Fibroblast of skin of right quadriceps (primary cell): ENCODE results near the gene CTNNA3.

Experiments
- DNase-seq: peaks from one replicate; pipeline ENCODE4 v3.0.0-alpha.2; 2013

The CTNNA3 gene

GRCh38 chr10:67306588-67307205 lies 389.3 kb downstream of the CTNNA3 start:
- no peak for DNase-seq

GRCh38 chr10:67302701-67303100 lies 393.3 kb downstream of the CTNNA3 start:
- no peak for DNase-seq

- DNase-seq, result no peak
Observed at GRCh38 chr10:67299761-67300160, 396.2 kb downstream of the CTNNA3 start.

GRCh38 chr10:67297637-67298181 lies 398.3 kb downstream of the CTNNA3 start:
- DNase-seq, result no peak

GRCh38 chr10:67296926-67297325 lies 399.1 kb downstream of the CTNNA3 start:
- DNase-seq, result no peak

- no peak for DNase-seq
Observed at GRCh38 chr10:67288688-67289410, 407.1 kb downstream of the CTNNA3 start.

GRCh38 chr10:67284589-67284988 lies 411.4 kb downstream of the CTNNA3 start:
- no peak for DNase-seq

- DNase-seq, result no peak
Observed at GRCh38 chr10:67282871-67283270, 413.1 kb downstream of the CTNNA3 start.

GRCh38 chr10:67280405-67280804 lies 415.6 kb downstream of the CTNNA3 start:
- no peak for DNase-seq

GRCh38 chr10:67277402-67277801 lies 418.6 kb downstream of the CTNNA3 start:
- DNase-seq, result no peak

- no peak for DNase-seq
Observed at GRCh38 chr10:67269828-67270227, 426.2 kb downstream of the CTNNA3 start.

GRCh38 chr10:67268146-67268545 lies 427.8 kb downstream of the CTNNA3 start:
- no peak for DNase-seq

- DNase-seq, result no peak
Observed at GRCh38 chr10:67262675-67263074, 433.3 kb downstream of the CTNNA3 start.

GRCh38 chr10:67261300-67261797 lies 434.6 kb downstream of the CTNNA3 start:
- DNase-seq, result no peak

GRCh38 chr10:67259319-67259929 lies 436.6 kb downstream of the CTNNA3 start:
- DNase-seq, result no peak

GRCh38 chr10:67257427-67258144 lies 438.4 kb downstream of the CTNNA3 start:
- no peak for DNase-seq

- no peak for DNase-seq
Observed at GRCh38 chr10:67257018-67257417, 439.0 kb downstream of the CTNNA3 start.

GRCh38 chr10:67250686-67251085 lies 445.3 kb downstream of the CTNNA3 start:
- DNase-seq, result peak; percentile 0

GRCh38 chr10:67246066-67246555 lies 449.9 kb downstream of the CTNNA3 start:
- no peak for DNase-seq

GRCh38 chr10:67242528-67242927 lies 453.5 kb downstream of the CTNNA3 start:
- no peak for DNase-seq

GRCh38 chr10:67241451-67241850 lies 454.5 kb downstream of the CTNNA3 start:
- no peak for DNase-seq

- no peak for DNase-seq
Observed at GRCh38 chr10:67239864-67240497, 456.0 kb downstream of the CTNNA3 start.
